GM21381 (cell line): ENCODE data around the gene GNG7.
"Not testable (repeated sequence)": the region's sequence is repeated elsewhere in the genome, so short reads cannot be mapped to it uniquely, and the experiment has no call there.

Source experiments
- ATAC-seq: cut with Tn5 transposase; IDR thresholded peaks from one replicate; pipeline ENCODE4 v1.9.1; 2021; ENCODE audit warnings: mild to moderate bottlenecking, moderate library complexity; ENCODE audit not compliant: unreplicated experiment

GNG7 gene

DNA sequence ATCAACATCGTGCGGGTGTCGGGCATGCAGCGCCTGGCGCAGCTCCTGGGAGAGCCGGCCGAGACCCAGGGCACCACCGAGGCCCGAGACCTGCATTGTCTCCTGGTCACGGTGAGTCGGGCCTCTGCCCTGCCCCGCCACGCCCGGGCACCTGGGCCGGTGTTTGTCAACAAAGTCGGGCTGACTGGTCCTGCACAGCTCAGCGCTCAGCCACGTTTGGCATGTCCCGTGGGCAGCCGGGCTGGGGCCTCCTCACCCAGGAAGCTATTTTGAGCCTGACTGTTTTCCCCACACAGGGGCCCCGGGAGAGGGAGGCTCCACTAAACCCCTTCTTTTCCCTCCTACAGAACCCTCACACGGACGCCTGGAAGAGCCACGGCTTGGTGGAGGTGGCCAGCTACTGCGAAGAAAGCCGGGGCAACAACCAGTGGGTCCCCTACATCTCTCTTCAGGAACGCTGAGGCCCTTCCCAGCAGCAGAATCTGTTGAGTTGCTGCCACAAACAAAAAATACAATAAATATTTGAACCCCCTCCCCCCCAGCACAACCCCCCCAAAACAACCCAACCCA lies 225.3 kb downstream of the GNG7 start:
- ATAC-seq = no peak

DNA sequence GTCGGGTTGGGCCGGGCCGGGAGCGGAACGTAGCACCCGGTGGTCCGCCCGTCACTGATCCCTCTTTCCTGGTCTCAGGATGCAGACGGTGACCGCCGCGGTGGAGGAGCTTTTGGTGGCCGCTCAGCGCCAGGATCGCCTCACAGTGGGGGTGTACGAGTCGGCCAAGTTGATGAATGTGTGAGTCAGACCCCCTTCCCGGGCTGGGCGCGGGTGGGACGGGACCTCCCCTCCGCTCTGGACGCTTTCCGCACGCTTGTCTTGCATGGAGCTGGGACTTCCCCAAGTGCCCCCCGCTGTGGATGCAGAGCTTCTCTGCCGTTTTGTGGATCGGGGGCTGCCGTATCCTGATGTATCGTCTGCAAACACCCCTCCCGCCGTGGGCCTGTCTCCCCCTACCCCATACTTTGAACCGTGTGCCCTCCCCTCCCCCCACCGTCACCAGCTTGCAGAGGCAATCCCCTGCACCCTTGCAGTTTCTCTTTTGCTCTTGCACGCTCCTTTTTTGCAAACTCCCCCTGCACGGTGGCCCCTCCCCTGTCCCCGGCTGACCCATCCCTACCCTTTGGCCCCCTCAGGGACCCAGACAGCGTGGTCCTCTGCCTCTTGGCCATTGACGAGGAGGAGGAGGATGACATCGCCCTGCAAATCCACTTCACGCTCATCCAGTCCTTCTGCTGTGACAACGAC lies 225.9 kb downstream of the GNG7 start:
- peak; percentile 1 for ATAC-seq

DNA sequence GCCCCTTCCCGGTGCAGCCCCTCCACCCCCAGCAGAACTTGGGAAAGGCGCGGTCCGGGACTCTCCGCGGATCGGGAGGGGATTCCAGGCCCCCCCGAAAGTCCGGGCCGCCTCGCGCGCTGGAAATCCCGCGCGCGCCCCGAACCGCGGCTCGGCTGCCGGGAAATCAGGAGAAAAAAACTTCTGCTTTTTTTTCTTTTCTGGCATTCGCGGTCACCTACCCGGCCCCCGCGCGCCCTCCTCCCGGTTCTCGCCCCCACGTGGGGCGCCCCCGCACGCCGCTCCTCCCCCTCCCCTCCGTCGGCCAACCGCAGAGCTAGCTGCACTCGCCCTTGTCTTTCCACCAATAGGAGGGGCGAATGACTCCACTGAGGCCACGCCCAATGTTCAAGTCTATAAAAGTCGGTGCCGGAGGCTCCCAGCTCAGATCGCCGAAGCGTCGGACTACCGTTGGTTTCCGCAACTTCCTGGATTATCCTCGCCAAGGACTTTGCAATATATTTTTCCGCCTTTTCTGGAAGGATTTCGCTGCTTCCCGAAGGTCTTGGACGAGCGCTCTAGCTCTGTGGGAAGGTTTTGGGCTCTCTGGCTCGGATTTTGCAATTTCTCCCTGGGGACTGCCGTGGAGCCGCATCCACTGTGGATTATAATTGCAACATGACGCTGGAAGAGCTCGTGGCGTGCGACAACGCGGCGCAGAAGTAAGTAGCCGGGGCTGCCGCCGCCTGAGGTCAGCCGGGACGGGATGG lies 226.6 kb downstream of the GNG7 start, which contains the start of gene GADD45B:
TSS of gene GADD45B (plus strand) at position 426 of the 749 bp plus-strand sequence. CDS start at position 658, 232 bp downstream.
- peak; percentile 41 for ATAC-seq

DNA sequence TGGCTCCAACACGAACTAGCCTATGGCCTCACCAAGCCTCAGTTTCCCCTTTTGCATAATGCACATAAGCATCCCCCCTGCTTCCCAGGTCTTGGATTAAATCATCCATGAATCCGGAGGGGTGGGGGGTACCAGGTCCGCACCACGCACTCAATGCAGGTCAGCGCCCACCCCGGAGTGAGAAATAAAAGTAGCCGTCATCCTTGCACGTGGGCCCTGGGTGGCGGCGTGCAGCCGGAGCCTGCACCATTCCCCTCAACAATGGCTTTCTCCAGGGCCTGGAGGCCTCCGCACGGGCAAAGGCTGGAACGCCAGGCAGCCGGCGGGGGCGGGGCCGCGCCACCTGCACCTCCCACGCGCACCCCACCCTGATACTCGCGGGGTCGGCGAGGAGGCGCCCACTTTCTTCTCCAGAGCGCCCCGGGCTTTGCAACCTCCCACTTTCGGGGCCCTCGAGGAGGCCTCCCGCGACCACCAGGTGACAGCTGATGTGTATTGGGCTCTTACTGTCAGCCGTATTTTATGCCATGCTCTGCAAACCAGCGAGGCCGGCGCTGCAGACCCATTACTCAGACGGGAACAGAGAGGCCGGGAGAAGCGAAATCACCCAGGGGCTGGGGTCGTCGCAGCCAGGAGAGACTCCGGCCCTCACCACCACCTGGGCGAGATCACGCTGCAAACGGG lies 227.3 kb downstream of the GNG7 start:
- peak; percentile 14 for ATAC-seq

DNA sequence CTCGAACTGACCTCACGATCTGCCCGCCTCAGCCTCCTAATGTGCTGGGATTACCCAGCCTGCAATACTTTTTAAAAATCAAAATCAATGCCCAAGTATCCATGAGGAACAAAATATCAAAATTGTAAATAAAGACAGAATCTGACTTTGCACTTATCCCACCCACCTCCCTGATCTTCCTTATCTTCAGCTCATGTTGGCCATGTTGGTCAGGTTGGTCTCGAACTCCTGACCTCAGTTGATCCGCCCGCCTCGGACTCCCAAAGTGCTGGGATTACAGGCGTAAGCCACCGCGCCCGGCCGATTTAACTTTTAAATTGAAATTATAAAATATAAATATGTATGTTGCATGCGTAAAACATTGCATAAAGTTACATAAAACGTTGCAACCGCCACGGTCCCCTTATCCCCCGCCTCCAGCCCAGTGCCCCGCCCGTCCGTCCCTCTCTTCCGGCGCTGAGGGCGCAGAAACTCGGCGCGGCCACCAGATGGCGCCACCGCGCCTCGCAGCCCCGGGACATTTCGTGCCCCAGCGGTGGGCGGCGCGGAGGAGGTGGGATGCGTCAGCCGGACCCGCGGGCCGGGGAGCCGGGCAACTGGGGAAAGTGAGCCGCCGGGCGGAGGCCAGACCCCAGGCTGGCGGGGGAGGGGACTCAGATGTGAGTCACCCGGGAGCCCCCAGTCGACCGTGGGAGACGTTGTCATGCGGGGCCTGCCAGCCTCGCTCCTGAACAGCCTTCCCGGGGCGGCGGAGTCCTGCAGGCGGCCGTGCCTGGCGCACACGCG lies 228.1 kb downstream of the GNG7 start:
- ATAC-seq = peak; percentile 25

DNA sequence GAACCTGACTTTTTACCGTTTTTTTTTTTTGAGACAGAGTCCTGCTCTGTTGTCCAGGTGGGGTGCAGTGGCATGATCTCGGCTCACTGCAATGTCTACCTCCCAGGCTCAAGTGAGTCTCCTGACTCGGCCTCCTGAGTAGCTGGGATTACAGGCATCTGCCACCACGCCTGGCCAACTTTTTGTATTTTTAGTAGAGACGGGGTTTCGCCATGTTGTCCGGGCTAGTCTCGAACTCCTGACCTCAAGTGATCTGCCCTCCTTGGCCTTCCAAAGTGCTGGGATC lies 232.6 kb downstream of the GNG7 start:
- ATAC-seq = not testable (repeated sequence)

DNA sequence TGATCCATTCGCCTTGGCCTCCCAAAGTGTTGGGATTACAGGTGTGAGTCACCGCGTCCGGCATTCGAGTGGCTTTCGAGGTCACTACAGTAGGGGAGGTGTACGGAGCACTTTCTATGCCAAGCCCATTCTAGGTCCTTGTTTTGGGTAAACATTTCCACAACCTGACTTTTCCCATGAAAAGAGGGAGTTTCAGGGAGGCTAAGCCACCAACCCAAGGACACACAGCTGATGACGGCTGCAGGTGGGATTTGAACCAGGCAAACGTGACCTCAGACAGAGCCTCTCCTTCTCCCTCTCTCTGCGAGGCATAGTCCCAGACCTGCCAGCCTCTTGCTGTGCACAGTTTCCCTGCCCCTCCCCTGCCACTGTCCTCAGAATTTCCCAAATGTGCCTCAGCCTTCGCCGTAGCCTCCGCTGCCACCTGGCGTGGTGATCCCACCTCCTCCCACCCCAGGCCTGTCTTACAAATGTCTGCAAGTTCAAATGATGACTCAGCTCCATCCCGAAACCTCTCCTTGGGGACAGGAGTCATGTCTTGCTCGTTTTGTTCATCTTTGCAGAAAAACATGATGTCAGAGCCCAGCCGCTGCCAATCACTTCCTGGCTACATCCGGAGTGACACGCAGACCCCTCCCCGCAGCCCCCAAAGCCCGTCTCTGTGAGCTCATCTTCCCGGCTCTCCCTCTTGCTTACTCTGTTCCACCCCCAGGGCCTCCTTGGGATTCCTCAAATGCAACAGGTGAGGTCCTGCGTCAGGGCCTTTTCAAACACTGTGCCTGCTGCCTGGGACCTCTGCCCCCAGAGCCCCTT lies 233.2 kb downstream of the GNG7 start:
- ATAC-seq = no peak

DNA sequence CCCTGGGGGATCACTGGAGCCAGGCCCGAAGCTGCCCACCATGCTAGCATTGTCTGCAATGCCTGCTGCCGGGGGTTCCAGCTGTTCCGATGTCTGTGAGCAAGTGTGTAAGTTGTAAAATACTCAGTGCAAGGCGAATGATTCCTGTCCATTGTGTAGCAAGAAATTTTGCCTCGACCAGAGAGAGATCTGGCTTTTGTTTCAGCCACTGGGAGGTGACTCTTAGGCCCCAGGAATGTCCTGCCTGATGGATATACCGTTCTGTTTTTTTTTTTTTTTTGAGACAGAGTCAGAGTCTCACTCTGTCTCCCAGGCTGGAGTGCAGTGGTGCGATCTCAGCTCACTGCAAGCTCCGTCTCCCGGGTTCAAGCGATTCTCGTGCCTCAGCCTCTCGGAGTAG lies 233.9 kb downstream of the GNG7 start:
- ATAC-seq = no peak

DNA sequence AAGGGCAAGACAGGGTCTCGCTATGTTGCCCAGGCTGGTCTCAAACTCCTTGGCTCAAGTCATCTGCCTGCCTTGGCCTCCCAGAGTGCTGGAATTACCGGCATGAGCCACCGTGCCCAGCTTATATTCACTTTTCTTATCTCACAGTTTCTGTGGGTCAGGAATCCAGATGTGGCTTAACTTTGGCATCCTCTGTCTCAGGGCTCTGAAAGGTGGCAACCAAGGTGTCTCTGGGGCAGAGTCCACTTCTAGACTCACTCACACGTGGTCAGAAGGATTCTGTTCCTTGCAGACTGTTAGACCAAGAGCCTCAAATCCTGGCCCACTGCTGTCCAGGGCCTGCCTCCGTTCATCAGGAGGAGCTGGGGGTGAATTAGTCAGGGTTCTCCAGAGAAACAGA lies 238.1 kb downstream of the GNG7 start:
- ATAC-seq = no peak

DNA sequence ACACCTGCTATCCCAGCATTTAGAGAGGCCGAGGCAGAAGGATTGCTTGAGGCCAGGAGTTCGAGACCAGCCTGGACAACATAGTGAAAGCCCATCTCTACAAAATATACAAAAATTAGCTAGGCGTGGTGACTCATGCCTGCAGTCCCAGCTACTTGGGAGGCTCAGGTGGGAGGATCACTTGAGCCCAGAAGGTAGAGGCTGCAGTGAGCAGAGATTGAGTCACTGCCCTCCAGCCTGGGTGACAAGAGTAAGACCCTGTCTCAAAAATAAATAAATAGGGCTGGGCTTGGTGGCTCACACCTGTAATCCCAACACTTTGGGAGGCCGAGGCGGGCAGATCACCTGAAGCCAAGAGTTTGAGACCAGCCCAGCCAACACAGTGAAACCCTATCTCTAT lies 238.8 kb downstream of the GNG7 start:
- ATAC-seq = not testable (repeated sequence)

DNA sequence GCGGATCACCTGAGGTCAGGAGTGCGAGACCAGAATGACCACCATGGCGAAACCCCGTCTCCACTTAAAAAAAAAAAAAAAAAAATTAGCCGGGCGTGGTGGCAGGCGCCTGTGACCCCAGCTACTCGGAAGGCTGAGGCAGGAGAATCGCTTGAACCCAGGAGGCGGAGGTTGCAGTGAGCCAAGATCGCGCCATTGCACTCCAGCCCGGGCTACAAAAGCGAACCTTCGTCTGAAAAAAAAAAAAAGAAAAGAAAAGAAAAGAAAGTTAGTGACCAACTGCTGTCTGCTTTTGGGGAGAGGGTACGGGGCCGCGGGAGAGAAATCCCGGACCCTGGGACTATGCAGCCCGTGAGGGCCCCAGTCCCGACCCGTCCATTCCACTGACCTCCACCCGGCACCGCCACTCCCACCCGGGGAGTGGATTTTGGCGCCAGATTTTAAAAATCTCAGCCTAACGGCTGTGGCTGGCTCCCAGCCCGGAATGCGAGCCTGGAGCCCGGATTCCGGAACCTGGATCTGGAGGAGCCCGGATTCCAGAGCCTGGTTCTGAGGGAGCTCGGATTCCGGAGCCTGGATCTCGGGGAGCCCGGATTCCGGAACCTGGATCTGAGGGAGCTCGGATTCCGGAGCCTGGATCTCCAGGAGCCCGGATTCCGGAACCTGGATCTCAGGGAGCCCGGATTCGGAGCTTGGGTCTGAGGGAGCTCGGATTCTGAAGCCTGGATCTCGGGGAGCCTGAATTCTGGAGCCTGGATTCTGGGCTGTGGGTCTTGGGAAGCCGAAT lies 239.7 kb downstream of the GNG7 start:
- ATAC-seq = no peak

DNA sequence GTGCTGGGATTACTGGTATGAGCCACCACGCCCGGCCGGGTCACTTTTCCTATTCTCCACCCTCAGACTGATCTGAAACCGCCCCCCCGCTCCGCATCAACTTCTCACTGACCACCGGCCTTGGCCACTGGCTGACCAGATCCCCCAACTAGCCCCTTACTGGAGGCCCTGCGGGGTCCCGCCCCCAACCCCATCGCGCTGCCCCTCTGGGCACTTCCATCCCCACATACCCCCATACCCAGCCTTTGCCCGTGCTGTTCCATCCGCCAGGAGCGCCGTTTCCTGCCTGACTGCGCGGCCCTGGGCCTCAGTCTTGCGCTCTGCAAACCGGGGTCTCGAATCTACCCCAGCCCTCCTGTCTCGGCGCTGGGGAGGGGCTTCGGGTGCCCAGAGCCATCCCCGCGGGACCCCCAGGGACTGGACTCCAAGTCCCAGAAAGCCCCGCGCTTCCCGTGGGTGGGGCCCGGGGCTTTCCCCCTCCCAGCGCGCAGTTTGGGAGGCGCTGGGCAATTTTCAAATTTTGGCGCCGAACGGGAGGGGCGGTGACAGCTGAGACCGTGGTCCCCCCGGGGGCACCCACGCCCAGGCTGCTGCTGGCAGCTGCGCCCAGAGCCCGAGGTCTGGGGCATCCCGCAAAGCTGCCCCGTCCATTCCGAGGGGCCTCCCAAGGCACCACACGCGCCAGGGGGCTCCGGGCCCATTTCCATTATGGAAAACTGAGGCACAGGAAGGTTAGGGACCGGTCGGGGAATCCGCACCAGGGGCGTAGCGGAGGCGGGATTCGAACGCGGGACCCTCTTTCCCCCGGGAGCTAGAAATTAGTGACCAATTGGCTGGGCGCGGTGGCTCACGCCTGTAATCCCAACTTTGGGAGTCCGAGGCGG lies 240.5 kb downstream of the GNG7 start:
- no peak for ATAC-seq
